A549 (cell line): Measurements from ENCODE around the gene SCRT2. TPM values are rescaled to one million over a fixed set of nuclear protein-coding genes. Genes with fewer than 3 reads are reported as not detected.
A peak's percentile ranks its signal among the peaks of the same experiment; 100 is the strongest.

ENCODE experiments used
- ATAC-seq, 2 experiments: fragments of 200-7000 bp in 1 of 2; fragments of >200 bp in 1 of 2; cut with Nextera tagmentation in 1 of 2; cut with Tn5 transposase in 1 of 2; 3 replicates each; pipeline versions ENCODE4 v1.8.0 to v1.9.1; 2018 to 2020; ENCODE audit warnings: mild to moderate bottlenecking in 1 of 2, moderate library complexity in 1 of 2
- CTCF ChIA-PET: fragments of 300-600 bp; sonication (Branson Sonifier 250); formaldehyde crosslinking; extraction: SDS; loops from one replicate; lab custom pipeline; 2021; ENCODE audit warnings: antibody characterized with exemption, inconsistent platforms; lab: Yijun Ruan, JAX
- POLR2A ChIA-PET: fragments of 350-600 bp; formaldehyde crosslinking; extraction: SDS; loops from one replicate; lab custom pipeline; 2021; ENCODE audit warnings: antibody characterized with exemption, inconsistent platforms; lab: Yijun Ruan, JAX
- DNase-seq, 2 experiments: peaks; one replicate each; pipeline versions ENCODE4 v3.0.0 to v3.0.0-alpha.2; 2011 to 2016; ENCODE audit warnings: low read depth in 1 of 2, low spot score in 1 of 2
- FAIRE-seq: peaks from 2 replicates; lab custom pipeline; 2011; peaks lifted over from hg19 to GRCh38; lab: Jason Lieb, UNC
- H3K27ac ChIP-seq, 2 experiments: fragments of >200 bp; sonication (Bioruptor Twin); formaldehyde crosslinking; 3 replicates each; pipeline ENCODE4 v1.5.1; 2016 to 2017
- H3K4me1 ChIP-seq: fragments of >200 bp; sonication (Bioruptor Twin); formaldehyde crosslinking; 3 replicates; pipeline ENCODE4 v1.6.1; 2016
- H3K4me2 ChIP-seq: fragments of >200 bp; sonication (Bioruptor Twin); formaldehyde crosslinking; 3 replicates; pipeline ENCODE4 v1.6.1; 2016
- H3K4me3 ChIP-seq: fragments of >200 bp; sonication (Bioruptor Twin); formaldehyde crosslinking; 3 replicates; pipeline ENCODE4 v1.5.1; 2016
- H3K9me3 ChIP-seq: fragments of >200 bp; sonication (Bioruptor Twin); formaldehyde crosslinking; 3 replicates; pipeline ENCODE4 v1.6.1; 2016
- CBX2 ChIP-seq: fragments of 200-600 bp; sonication (generic); IDR thresholded peaks from 2 replicates; pipeline ENCODE4 v1.6.1; 2016; ENCODE audit warnings: low read depth, mild to moderate bottlenecking, borderline replicate concordance
- CBX8 ChIP-seq: fragments of 200-600 bp; sonication (generic); IDR thresholded peaks from 2 replicates; pipeline ENCODE4 v1.6.1; 2016
- CEBPB ChIP-seq, 2 experiments: fragments of >200 bp in 1 of 2; sonication (Bioruptor Twin) in 1 of 2; formaldehyde crosslinking in 1 of 2; IDR thresholded peaks; 2 replicates each; pipeline ENCODE4 v1.6.1; 2012 to 2016
- CHD4 ChIP-seq: fragments of 200-600 bp; sonication (generic); IDR thresholded peaks from 2 replicates; pipeline ENCODE4 v1.6.1; 2016; ENCODE audit warnings: antibody characterized with exemption, mild to moderate bottlenecking, borderline replicate concordance
- EHF ChIP-seq: fragments of 250-450 bp; sonication (Bioruptor Pico); IDR thresholded peaks from 2 replicates; pipeline ENCODE4 v1.5.0; 2020; ENCODE audit warnings: mild to moderate bottlenecking
- EHMT2 ChIP-seq: fragments of 200-600 bp; sonication (generic); IDR thresholded peaks from 2 replicates; pipeline ENCODE4 v1.6.1; 2016; ENCODE audit warnings: antibody characterized with exemption, low read depth, mild to moderate bottlenecking, moderate library complexity
- ESRRA ChIP-seq: fragments of 150-350 bp; IDR thresholded peaks from 2 replicates; pipeline ENCODE4 v1.6.1; 2014; ENCODE audit warnings: mild to moderate bottlenecking, low read length, borderline replicate concordance
- FOSL2 ChIP-seq, 2 experiments: fragments of 450-650 bp in 1 of 2; fragments of >200 bp in 1 of 2; sonication (Bioruptor Twin) in 1 of 2; formaldehyde crosslinking; IDR thresholded peaks; 2 replicates each; pipeline versions ENCODE4 v1.5.0 to v1.6.1; 2016 to 2020; ENCODE audit warnings: mild to moderate bottlenecking in 1 of 2, moderate library complexity in 1 of 2
- FOXS1 ChIP-seq: fragments of 250-450 bp; sonication (Bioruptor Pico); IDR thresholded peaks from 2 replicates; pipeline ENCODE4 v1.5.0; 2020; ENCODE audit warnings: mild to moderate bottlenecking, moderate library complexity
- HDAC2 ChIP-seq: fragments of 200-600 bp; sonication (generic); IDR thresholded peaks from 2 replicates; pipeline ENCODE4 v1.6.1; 2016
- HOXA7 ChIP-seq: fragments of 250-450 bp; sonication (Bioruptor Pico); IDR thresholded peaks from 2 replicates; pipeline ENCODE4 v1.5.0; 2020; ENCODE audit warnings: mild to moderate bottlenecking, moderate library complexity
- HOXB13 ChIP-seq: fragments of 250-450 bp; sonication (Bioruptor Pico); IDR thresholded peaks from 2 replicates; pipeline ENCODE4 v1.5.0; 2020; ENCODE audit warnings: low read depth, mild to moderate bottlenecking, moderate library complexity
- KDM5A ChIP-seq: fragments of 200-600 bp; sonication (generic); IDR thresholded peaks from 2 replicates; pipeline ENCODE4 v1.6.1; 2016; ENCODE audit warnings: antibody characterized with exemption, mild to moderate bottlenecking
- MAFK ChIP-seq: fragments of 450-650 bp; IDR thresholded peaks from 2 replicates; pipeline ENCODE4 v1.6.1; 2014; ENCODE audit not compliant: partially characterized antibody
- MAZ ChIP-seq: fragments of 150-350 bp; IDR thresholded peaks from 2 replicates; pipeline ENCODE4 v1.6.1; 2014; ENCODE audit warnings: antibody characterized with exemption, low read depth, low read length, borderline replicate concordance
- NFE2L2 ChIP-seq: fragments of 150-350 bp; conservative IDR thresholded peaks from 2 replicates; pipeline ENCODE4 v1.6.1; 2014; ENCODE audit warnings: low read length
- NPAS2 ChIP-seq: fragments of 250-450 bp; sonication (Bioruptor Pico); IDR thresholded peaks from 2 replicates; pipeline ENCODE4 v1.8.0; 2022; ENCODE audit warnings: mild to moderate bottlenecking, moderate library complexity, borderline replicate concordance
- PHF8 ChIP-seq: fragments of 200-600 bp; sonication (generic); IDR thresholded peaks from 2 replicates; pipeline ENCODE4 v1.6.1; 2016; ENCODE audit warnings: low read depth, mild to moderate bottlenecking, antibody characterized with exemption, moderate library complexity, borderline replicate concordance
- POLR2A ChIP-seq: IDR thresholded peaks from 2 replicates; pipeline ENCODE4 v1.6.1; 2012; ENCODE audit warnings: mild to moderate bottlenecking, low read length
- POLR2AphosphoS2 ChIP-seq: conservative IDR thresholded peaks from 2 replicates; pipeline ENCODE4 v1.6.1; 2012; ENCODE audit warnings: low read length, improper control_type of control experiment, inconsistent platforms
- RNF2 ChIP-seq: fragments of 200-600 bp; sonication (generic); IDR thresholded peaks from 2 replicates; pipeline ENCODE4 v1.6.1; 2016; ENCODE audit warnings: low read depth, mild to moderate bottlenecking, antibody characterized with exemption, moderate library complexity, borderline replicate concordance
- ZC3H11A ChIP-seq: fragments of 450-650 bp; IDR thresholded peaks from 2 replicates; pipeline ENCODE4 v1.6.1; 2014; ENCODE audit warnings: antibody characterized with exemption, mild to moderate bottlenecking
- ZNF302 ChIP-seq: fragments of 250-450 bp; sonication (Bioruptor Pico); IDR thresholded peaks from 2 replicates; pipeline ENCODE4 v1.9.0; 2021; ENCODE audit warnings: inconsistent platforms, mild to moderate bottlenecking, moderate library complexity
- ZSCAN20 ChIP-seq: fragments of 250-450 bp; sonication (Bioruptor Pico); IDR thresholded peaks from 2 replicates; pipeline ENCODE4 v1.8.0; 2022; ENCODE audit warnings: mild to moderate bottlenecking, moderate library complexity
- WGBS: methylation state at CpG from one replicate; pipeline ENCODE4 v1.1.6; 2017; ENCODE audit errors: missing lambda C conversion rate; 5-methylcytosine and 5-hydroxymethylcytosine counted together
- polyA plus RNA-seq, 4 experiments: library from polyadenylated mRNA; depleted of rRNA in 3 of 4; stranded (reverse); fragments of >200 nt; fragmentation: RNase III in 1 of 4; extraction: RNeasy Plus Mini Kit Qiagen cat#74134 plus additional on column Dnase treatment in 1 of 4; gene quantifications; 2 replicates in 3 of 4; 3 replicates in 1 of 4; pipeline ENCODE4 v1.2.3, GENCODE V29; 2011 to 2017
- TF ChIP-seq, protein P1 (sequence below): fragments of >200 bp; sonication (Bioruptor Twin); formaldehyde crosslinking; IDR thresholded peaks from 3 replicates; pipeline ENCODE4 v1.5.1; 2016
- TF ChIP-seq, protein P2 (sequence below): fragments of 450-650 bp; IDR thresholded peaks from 2 replicates; pipeline ENCODE4 v1.6.1; 2014; ENCODE audit warnings: antibody characterized with exemption
- TF ChIP-seq, protein P3 (sequence below): IDR thresholded peaks from 2 replicates; pipeline ENCODE4 v1.6.1; 2012; ENCODE audit warnings: low read depth, borderline replicate concordance

Gene SCRT2
- polyA plus RNA-seq, 2 of the 4 experiments (the other 2 are of a cell fraction): not detected

DNA sequence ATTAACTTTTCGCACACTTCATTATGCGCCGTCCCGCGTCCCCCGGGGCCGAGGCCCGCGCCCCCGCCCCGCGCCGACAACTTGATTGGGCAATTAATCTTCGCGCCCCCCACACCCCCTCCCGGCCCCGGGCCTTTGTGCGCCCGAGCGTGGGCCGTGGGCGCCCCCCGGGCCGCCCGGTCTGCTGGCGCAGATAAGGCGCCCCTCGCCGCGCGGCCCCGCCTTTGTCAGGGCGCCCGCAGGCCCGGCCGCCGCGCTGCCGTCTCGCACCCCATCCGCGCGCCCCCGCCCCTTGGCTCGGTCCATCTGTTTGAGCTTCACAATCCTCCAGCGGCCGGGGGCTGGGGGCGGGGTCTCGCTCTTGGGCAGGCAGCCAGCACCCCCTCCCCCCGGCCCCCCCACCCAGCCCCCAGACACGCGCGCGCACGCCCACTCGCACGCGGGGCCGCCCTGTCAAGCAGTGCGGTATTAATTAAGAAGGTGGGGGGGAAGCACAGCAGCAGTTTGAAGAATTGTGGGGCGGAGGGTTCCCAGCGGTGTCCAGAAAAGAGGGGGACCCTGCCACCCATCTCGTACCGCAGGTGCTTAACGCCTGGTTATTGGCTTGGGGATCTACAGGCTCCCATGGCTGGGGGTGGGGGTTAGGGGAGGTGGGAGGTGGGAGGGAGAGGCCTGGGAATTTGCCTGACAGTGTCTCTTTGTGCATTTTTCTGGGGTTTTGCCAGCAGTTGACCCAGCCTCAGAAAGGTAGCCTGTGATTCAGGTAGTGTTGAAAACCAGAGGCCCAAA is 34.6 kb upstream of the SCRT2 start (continued):
- no peak for TF ChIP-seq CHD4
- TF ChIP-seq HDAC2: no peak
- no peak for TF ChIP-seq CBX8
- TF ChIP-seq KDM5A: no peak
- TF ChIP-seq NFE2L2: no peak
- TF ChIP-seq MAZ: no peak
- TF ChIP-seq ZNF302 (CRISPR knock-in tag): no peak
- no peak for TF ChIP-seq FOSL2 (IDR thresholded peaks at IDR 0.05)
- TF ChIP-seq FOSL2 (CRISPR knock-in tag; IDR thresholded peaks at IDR 0.05): no peak

DNA sequence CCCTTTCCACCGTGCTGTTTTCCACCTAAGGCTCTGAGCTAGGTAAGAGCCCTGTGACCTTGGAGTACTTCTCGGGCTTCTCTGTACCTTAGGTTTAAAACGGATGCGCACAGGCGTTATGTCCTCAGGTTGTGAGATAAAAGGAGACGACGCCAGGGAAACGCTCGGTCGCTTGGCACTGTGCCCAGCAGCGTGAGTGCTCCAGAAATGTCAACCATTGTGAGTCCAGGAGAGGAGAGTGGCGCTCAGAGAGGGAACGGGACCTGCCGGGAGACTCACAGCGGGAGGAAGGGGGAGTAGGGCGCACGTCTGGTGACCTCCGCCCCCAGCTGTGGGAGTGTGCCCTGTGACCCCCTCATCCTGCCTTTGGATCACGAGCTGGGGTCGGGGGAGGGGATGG is 33.8 kb upstream of the SCRT2 start:
- ChIA-PET POLR2A (no interaction called here), CTCF (interaction anchor here (0.9 to 4.6 kb wide), 4 partner anchors 9 to 523 kb away, joined by 3 to 19 read pairs (median 3); no protein-coding TSS in a partner anchor)
- H3K4me3 ChIP-seq: no peak overlapping the region
- WGBS: 48% methylated on average over 18 of the region's 20 CpGs
- no peaks in the 10 kb centered on the region for H3K4me1 ChIP-seq
- ATAC-seq: no peak
- H3K9me3 ChIP-seq: peaks cover 27% of the 10 kb centered on the region
- TF ChIP-seq HOXB13 (CRISPR knock-in tag): no peak
- TF ChIP-seq CHD4: no peak
- no peak for TF ChIP-seq NFE2L2
- no peak for TF ChIP-seq NPAS2 (CRISPR knock-in tag)
- TF ChIP-seq, protein P1, sequence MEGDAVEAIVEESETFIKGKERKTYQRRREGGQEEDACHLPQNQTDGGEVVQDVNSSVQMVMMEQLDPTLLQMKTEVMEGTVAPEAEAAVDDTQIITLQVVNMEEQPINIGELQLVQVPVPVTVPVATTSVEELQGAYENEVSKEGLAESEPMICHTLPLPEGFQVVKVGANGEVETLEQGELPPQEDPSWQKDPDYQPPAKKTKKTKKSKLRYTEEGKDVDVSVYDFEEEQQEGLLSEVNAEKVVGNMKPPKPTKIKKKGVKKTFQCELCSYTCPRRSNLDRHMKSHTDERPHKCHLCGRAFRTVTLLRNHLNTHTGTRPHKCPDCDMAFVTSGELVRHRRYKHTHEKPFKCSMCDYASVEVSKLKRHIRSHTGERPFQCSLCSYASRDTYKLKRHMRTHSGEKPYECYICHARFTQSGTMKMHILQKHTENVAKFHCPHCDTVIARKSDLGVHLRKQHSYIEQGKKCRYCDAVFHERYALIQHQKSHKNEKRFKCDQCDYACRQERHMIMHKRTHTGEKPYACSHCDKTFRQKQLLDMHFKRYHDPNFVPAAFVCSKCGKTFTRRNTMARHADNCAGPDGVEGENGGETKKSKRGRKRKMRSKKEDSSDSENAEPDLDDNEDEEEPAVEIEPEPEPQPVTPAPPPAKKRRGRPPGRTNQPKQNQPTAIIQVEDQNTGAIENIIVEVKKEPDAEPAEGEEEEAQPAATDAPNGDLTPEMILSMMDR: no peak
- no peak for TF ChIP-seq POLR2A
- TF ChIP-seq ESRRA: no peak
- no peak for TF ChIP-seq CBX2
- TF ChIP-seq, protein P2, sequence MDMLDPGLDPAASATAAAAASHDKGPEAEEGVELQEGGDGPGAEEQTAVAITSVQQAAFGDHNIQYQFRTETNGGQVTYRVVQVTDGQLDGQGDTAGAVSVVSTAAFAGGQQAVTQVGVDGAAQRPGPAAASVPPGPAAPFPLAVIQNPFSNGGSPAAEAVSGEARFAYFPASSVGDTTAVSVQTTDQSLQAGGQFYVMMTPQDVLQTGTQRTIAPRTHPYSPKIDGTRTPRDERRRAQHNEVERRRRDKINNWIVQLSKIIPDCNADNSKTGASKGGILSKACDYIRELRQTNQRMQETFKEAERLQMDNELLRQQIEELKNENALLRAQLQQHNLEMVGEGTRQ: no peak
- TF ChIP-seq PHF8: no peak
- TF ChIP-seq CEBPB (IDR thresholded peaks at IDR 0.05): no peak
- no peak for TF ChIP-seq FOSL2 (IDR thresholded peaks at IDR 0.05)
- TF ChIP-seq FOSL2 (CRISPR knock-in tag; IDR thresholded peaks at IDR 0.05): no peak
- TF ChIP-seq EHF (CRISPR knock-in tag): no peak
- TF ChIP-seq CBX8: no peak
- no peak for TF ChIP-seq ZC3H11A
- TF ChIP-seq FOXS1: no peak
- no peak for TF ChIP-seq ZSCAN20 (CRISPR knock-in tag)
- TF ChIP-seq HOXA7: no peak
- no peak for TF ChIP-seq MAFK
- DNase-seq: no peak
- FAIRE-seq: no peak
- H3K4me2 ChIP-seq: peak overlapping the region; percentile 61
- H3K27ac ChIP-seq: no peak overlapping the region

DNA sequence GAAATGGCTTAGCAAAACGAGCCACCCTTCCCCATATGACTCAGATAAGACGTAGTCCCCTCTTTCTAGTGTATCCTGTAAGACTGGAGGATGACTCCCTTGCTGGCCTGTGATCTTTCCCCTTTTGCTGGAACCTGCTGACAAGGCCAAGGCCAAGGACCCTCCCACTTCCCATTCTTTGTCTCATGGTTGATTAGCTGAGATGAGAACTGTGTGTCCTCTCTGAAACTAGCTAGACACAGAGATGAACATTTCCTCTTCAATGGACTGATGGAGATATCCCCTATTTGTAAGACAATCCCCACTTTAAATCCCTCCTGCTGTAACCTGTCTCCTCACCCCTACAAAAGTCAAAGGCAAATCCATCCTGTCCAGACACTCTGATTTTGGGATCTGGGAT is 33.4 kb upstream of the SCRT2 start:
- FAIRE-seq (peak; percentile 63), ATAC-seq (no peak), DNase-seq (no peak)
- TF ChIP-seq NFE2L2 (no peak), EHMT2 (no peak), CEBPB (IDR thresholded peaks at IDR 0.05) (no peak), POLR2AphosphoS2 (no peak), RNF2 (no peak), MAZ (no peak), CBX8 (no peak)
- TF ChIP-seq, protein P3, sequence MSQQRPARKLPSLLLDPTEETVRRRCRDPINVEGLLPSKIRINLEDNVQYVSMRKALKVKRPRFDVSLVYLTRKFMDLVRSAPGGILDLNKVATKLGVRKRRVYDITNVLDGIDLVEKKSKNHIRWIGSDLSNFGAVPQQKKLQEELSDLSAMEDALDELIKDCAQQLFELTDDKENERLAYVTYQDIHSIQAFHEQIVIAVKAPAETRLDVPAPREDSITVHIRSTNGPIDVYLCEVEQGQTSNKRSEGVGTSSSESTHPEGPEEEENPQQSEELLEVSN: no peak
- Histone ChIP-seq H3K27ac (no peak overlapping the region), H3K4me2 (no peak overlapping the region), H3K4me3 (no peak overlapping the region), H3K4me1 (no peaks in the 10 kb centered on the region), H3K9me3 (peaks cover 22% of the 10 kb centered on the region)
- CTCF ChIA-PET: interaction anchor here (0.9 to 4.6 kb wide), 4 partner anchors 9 to 522 kb away, joined by 3 to 19 read pairs (median 3); no protein-coding TSS in a partner anchor
- WGBS: 43% methylated on average over 2 of the region's 2 CpGs
- POLR2A ChIA-PET: no interaction called here
